Brain pericyte (primary cell): ENCODE results near the gene GDPGP1.
"Not testable (repeated sequence)": the region's sequence is repeated elsewhere in the genome, so short reads cannot be mapped to it uniquely, and the experiment has no call there.

Experiments
- DNase-seq: peaks from one replicate; pipeline ENCODE4 v3.0.0-alpha.2; 2012; ENCODE audit warnings: low read depth, low spot score

GDPGP1 gene

DNA sequence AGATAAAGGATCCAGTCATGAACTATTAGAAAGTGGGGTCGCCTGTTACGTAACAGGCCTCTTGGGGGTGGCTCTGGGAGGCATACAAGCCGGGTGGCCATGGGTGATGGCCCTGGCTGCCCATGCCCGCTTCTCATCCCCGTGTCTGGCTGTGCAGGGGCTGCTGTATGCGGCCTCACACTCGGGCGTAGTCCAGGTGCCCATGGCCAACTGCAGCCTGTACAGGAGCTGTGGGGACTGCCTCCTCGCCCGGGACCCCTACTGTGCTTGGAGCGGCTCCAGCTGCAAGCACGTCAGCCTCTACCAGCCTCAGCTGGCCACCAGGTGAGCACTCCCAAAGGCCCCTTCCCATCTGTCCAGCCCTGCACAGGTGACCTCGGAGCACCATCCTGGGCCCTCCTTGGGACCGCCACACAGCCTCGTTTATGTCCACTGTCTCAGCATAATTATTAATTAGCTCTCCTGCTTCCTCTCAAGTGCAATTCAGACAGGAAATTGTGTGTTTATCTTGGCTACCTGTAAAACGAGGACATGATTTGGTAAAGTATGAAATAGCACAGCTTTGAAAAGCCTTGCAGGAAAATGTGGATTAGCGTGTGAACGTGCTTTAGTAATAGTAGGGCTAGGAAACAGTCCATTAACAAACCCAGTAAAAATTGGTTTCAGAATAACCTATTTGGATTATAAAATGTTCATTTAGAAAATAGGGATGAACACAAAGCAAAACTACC is 8.3 kb upstream of the GDPGP1 start:
- no peak for DNase-seq

DNA sequence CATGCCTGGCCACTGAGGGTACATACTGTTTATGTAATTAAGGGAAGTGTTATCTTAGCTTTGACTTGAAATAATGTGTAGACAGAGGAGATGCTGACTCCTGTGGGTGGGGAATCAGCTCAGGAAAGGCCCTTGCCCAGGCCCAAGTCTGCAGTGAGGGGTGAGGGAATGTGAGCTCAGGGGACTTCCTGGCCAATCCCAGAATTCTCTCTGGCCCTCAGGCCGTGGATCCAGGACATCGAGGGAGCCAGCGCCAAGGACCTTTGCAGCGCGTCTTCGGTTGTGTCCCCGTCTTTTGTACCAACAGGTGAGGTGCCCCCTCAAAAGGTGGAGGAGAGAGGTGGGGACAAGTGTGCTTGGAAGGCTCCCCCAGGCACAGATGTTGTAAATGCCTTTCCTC is 6.7 kb upstream of the GDPGP1 start:
- no peak for DNase-seq

DNA sequence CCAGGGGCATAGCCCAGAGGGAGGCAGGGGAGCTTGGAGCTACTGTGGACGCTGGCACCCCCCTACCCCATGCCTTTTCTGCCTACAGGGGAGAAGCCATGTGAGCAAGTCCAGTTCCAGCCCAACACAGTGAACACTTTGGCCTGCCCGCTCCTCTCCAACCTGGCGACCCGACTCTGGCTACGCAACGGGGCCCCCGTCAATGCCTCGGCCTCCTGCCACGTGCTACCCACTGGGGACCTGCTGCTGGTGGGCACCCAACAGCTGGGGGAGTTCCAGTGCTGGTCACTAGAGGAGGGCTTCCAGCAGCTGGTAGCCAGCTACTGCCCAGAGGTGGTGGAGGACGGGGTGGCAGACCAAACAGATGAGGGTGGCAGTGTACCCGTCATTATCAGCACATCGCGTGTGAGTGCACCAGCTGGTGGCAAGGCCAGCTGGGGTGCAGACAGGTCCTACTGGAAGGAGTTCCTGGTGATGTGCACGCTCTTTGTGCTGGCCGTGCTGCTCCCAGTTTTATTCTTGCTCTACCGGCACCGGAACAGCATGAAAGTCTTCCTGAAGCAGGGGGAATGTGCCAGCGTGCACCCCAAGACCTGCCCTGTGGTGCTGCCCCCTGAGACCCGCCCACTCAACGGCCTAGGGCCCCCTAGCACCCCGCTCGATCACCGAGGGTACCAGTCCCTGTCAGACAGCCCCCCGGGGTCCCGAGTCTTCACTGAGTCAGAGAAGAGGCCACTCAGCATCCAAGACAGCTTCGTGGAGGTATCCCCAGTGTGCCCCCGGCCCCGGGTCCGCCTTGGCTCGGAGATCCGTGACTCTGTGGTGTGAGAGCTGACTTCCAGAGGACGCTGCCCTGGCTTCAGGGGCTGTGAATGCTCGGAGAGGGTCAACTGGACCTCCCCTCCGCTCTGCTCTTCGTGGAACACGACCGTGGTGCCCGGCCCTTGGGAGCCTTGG is 5.9 kb upstream of the GDPGP1 start:
- DNase-seq, result no peak

DNA sequence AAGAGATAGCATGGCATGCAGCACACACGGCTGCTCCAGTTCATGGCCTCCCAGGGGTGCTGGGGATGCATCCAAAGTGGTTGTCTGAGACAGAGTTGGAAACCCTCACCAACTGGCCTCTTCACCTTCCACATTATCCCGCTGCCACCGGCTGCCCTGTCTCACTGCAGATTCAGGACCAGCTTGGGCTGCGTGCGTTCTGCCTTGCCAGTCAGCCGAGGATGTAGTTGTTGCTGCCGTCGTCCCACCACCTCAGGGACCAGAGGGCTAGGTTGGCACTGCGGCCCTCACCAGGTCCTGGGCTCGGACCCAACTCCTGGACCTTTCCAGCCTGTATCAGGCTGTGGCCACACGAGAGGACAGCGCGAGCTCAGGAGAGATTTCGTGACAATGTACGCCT is 5.0 kb upstream of the GDPGP1 start:
- no peak for DNase-seq

DNA sequence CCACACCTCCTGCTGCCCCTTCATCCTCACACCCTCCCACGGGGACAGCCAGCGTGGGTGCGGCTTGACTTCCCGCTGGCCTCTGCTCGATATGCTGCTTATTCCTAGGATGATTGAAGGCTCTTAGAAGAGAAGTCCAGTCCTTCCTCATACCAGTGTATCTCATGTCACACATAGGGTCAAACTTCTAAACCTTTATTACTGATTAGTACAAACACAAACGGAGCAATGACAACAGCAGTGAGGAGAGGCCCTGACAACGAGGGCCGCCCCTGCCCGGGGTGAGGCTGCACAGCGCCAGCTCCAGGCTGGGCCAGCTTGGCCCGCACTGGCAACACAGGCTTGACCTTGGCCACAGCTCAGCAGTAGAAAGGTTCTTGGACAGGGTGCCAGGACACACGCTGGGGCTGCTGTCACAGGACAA is 3.9 kb upstream of the GDPGP1 start:
- no peak for DNase-seq

DNA sequence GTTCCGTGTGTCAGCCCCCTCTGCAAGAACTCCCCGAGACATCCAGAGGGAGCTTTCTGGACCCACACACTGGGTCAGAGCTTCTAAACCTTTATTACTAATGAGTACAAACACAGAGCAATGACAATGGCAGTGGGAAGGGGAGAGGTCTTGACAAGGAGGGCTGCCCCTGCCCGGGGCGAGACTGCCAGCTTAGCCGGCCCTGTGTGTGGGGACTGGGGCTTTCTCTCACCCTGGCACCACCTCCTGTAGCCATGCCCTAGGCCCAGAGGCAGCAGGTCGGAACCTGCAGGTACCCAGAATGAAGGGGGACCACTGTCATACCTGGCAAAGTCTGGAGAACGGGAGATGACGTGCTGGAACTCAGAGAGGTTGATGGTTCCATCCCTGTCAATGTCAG is 3.4 kb upstream of the GDPGP1 start:
- no peak for DNase-seq

DNA sequence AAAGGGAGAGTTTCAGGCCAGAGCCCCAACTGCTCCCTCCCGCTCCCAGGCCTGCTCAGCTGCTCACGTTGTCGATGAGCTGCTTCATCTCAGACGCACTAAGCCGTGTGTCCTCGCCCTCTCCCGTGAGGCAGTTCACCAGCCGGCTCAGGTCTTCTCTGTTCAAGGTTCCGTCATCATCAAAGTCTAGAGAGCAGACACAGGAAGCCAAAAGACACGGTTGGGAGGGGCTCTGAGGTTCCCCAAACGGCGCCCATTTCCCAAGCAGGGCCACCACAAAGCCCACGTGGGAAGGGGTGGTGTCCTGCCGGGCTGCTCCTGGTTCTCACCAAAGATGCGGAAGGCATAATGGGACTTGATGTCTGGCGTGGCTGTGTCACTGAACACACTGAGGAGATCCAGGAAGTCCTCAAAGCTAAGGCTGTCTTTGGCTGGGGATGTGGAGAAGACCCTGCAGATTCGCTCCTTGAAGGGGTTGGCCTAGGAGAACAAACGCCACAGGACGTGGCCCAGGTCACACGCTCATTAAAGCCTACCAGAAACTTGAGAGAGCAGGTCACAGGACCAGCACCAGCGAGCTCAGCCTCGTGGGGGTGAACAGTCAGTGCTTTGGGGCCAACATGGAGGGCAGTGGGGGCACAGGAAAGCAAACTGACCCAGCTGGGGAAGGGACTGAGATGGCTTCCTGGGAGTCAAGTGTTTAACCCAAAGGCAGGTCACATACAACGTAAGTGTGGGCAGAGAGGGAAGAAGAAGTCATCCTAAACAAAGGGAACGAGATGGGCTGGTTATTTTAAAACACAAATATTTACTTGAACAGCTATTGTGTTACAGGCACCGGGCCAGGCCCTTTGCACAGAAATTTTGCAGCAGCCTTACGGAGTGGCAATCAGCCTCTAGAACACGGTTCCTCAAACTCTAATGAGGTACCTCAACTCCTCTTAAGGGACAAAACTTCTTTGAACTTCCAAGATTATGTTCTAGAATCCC is 2.7 kb upstream of the GDPGP1 start:
- no peak for DNase-seq

DNA sequence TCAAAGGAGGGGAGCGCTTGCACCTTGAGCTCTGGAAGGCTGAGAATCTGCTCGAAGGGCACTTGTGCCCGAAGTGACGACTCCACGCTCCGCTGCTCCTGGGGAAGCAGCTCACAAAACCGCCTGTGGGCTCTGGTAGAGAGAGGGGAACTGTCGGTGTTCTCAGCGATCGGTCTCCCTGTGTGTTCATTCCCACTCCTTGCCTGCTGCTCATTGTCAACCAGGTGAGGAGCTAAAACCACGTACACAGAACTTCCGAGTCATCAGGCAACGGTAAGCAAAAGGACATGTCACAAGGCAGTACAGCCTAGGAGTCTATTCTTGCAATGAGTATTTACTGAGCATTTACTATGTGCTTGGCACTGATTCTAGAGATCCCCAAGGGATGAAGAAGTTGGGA is 1.8 kb upstream of the GDPGP1 start:
- DNase-seq, result no peak

DNA sequence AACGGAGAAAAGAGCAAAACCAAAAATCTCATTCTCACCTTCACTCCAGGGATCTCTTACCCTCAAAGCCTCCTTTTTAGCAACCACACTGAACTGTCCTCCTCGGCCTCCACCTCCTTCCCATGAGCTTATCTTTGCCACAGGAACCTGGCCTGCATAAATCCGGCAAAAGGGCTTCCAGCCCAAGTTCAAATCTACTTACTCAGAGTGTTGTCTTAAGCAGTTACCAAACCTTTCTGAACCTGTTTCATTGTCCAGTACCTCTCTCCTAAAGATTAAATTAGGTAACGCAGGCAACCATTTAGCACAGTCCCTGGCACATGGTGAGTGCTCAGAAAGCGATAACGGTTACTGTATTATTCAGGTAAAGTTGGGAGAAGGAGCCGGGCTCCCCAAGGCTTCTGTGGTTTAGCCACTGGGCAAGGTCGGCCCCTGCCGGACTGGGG is 1.0 kb upstream of the GDPGP1 start:
- no peak for DNase-seq

DNA sequence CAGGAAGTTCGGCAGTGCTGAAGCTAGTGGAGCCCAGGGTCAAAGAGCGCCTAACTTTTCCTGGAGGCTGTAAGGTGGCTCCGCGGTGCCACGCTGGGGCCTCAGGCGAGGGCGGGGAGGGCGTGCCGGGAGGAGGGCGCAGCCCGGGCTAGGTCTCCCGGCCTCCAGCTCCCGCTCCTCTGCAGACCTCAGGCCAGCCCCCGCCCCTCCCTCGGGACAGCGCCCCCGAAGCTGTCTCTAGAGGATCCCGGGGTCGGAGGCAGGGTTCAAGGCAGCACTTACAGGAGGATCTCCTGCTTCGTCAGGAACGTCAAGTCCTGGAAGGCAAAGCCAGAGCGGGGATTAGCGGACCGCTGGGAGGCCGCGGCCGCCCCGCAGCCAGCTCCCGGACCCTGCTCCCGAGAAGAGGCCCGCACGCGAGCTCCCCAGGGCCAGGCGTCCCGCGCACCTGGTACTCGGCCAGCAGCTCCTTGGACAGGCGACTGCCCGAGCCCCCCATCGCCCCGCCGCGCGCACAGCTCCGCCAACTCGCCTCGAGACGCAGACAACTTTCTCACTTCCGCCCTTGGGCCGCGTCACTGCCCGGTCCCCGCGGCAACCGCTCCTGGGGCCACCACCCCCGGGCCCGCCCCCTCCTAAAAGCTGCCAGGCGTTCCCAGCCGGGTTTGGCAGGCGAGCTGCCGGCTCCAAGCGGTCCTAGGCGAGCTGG is 468 bp upstream of the GDPGP1 start, which contains the start of gene CIB1:
CIB1 (minus strand) TSS at position 555 of the 709 bp plus-strand sequence; CDS start at position 499, 56 bp downstream.
- DNase-seq, result peak; percentile 76

DNA sequence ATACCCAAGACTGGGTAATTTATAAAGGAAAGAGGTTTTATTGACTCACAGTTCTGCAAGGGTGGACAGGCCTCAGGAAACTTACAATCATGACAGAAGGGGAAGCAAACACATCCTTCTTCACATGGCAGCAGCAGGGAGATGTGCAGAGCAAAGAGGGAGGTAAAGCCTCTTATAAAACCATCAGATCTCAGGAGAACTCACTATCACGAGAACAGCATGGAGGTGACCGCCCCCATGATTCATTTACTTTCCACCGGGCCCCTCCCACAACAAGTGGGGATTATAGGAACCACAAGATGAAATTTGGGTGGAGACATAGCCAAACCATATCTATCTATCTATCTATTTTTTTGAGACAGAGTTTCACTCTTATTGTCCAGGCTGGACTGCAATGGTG is 5.4 kb downstream of the GDPGP1 start:
- no peak for DNase-seq

DNA sequence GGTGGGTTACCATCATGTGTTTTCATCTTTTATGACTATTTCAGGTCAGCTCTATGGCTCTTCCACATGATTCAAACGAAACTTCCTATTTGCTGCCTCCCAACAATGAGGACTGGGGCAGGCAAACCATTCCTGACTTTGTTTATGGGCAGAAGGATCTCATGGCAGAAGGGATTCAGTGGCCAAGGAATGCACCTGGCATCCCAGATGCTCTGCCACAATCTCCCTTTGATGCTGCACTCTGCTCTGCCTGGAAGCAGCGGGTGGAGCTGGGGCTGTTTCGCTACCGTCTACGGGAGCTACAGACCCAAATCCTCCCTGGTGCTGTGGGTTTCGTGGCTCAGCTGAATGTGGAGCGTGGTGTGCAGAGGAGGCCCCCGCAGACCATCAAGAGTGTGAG is 6.8 kb downstream of the GDPGP1 start:
- DNase-seq, result no peak

DNA sequence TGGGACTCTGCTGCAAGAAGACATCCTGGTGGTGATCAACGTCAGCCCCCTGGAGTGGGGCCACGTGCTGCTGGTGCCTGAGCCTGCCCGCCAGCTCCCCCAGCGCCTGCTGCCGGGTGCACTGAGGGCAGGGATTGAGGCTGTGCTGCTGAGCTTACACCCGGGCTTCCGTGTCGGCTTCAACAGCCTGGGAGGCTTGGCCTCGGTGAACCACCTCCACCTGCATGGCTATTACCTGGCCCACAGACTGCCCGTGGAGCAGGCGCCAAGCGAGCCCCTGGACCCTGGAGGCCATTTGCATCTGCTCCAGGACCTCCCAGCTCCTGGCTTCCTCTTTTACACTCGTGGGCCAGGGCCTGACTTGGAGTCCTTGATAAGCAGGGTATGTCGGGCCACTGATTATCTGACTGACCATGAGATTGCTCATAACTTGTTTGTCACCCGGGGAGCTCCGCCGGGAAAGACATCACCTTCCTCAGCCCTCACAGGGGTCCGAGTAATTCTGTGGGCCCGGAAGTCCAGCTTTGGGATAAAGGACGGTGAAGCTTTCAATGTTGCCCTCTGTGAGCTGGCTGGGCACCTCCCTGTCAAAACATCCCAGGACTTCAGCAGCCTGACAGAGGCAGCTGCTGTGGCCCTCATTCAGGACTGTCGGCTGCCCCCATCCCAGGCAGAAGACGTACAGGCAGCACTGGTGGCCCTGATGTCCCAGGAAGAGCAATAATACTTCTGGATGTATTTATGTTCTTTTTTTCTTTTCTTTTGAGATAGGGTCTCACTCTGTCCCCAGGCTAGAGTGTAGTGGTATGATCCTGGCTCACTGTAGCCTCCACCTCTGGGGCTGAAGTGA is 7.6 kb downstream of the GDPGP1 start:
- no peak for DNase-seq

DNA sequence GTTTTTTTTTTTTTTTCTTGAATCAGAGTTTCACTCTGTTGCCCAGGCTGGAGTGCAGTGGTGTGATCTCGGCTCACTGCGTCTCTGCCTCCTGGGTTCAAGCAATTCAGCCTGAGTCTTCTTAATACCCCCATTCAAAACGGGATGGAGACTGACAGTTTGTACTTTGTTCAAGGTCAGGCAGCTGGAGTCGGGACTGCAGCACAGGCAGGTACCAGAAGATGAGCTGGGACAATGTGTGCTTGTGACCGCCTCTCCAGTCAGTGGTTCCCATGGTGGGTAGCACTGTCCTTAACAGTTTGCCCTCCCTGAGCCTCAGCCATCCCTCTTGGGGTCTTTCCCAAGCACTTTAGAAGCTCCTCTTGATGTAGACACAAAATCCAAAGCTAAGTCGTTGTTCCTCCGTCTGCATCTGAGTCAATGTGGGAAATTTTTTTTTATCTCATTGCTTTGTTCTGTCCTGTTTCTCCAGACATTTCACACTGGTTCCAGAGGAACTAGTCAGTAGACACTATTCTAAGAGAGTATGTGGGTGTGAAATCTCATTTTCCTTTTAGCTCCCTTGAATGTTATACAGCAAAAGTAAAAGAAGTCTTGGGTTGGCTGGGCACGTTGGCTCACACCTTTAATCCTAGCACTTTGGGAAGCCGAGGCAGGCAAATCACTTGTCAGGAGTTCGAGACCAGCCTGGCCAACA is 10.1 kb downstream of the GDPGP1 start:
- DNase-seq, result no peak

DNA sequence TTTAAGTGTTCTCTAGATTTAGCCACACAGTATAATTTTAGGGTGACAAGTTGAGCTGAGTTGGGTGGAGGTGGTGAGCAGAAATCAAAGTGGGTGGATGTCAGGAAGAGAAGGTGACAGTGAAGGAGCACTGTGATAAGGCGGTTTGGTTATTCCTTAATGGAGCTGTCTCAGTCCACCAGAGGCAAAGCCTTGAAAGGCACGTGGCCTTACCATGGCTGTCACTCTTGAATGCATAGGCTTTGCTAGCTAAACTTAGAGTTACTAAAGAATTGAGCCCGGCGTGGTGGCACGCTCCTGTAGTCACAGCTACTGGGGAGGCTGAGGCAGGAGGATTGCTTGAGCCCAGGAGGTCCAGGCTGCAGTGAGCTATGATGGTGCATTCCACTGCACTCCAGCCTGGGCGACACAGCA is 14.8 kb downstream of the GDPGP1 start:
- no peak for DNase-seq

DNA sequence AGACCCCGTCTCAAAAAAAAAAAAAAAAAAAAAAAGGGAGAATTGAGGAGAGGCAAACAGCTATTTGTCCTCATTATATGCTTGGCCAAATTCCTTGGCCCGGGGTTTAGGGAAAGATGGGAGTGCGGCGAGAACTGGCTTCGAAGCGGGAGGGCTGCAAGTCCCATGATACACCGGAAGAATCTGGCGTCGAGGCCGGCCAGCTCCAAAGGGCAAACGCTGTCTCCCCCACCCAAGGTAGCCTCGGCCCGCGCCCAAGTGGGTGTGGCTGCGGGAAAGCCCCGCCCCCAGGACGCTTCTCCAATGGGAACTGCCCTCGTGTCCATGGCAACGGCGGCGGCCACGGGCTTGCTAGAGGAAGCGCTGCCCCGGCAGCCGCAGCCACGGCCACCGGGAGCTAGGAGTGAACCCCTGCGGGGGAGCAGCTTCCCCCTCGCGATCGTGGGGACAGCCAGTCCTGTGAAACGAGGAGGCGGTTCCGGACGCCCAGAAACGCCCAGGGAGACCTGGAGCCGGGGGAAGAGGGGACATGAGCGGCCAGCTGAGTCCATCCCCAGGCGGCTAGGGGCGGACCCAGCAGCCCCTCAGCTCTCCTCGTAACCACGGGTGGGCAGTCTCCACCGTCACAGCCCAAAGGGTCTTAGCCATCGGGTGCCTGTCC is 15.3 kb downstream of the GDPGP1 start, which contains the start of gene TTLL13:
TTLL13 (plus strand) TSS at position 354 of the 661 bp plus-strand sequence. CDS start 1,075 bp downstream, outside the sequence.
- no peak for DNase-seq

DNA sequence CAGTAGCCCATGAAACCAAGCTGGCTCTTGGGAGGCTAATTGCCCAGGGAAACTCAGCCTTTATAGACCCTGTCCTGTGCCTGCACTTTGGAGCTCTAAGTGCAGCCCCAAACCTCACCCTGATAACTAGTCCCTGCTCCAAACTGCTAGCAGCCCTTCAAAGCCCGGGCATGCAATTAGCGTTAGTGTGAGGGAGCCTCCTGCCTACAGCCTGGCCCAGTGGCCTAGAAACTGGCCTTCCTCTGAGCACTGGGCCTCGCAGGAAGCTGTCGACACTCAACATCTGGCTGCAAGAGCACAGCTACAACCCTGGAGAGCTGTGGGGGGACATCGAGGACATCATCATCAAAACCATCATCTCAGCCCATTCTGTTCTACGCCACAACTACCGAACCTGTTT is 23.8 kb downstream of the GDPGP1 start:
- DNase-seq, result no peak

DNA sequence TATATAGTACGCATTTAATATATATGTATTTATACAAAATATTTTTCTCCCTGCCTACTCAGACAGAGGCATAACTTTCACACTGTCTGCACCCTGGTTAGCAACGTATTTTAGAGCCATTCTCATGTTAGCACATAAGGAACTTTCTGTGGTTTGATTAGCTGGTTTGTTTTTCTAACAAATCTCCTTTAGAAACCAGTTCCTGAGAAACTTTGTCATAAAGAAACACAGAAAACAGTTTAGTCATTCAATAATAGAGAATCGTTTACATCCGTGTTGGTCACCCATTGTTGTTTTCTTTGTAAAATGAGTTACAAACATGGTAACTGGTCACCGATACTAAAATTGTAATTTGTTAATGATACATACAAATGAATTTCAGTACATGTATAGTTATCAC is 25.5 kb downstream of the GDPGP1 start:
- no peak for DNase-seq

DNA sequence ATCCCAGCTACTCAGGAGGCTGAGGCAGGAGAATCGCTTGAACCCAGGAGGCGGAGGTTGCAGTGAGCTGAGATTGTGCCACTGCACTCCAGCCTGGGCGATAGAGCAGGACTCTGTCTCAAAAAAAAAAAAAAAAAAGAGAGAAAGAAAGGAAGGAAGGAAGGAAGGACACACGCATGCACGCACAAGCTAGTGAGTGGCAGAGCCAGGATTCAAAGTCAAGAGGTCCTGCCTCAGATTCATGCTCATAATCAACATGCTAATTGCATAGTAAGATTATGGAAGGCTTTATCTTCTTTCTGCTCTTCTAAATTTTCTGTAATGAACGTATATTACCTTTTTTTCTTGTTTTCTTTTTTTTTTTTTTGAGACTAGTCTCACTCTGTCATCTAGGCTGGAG is 26.7 kb downstream of the GDPGP1 start:
- not testable (repeated sequence) for DNase-seq
